Mesendoderm (in vitro differentiated cells): Measurements from ENCODE around the gene EXOC1L. TPM values are rescaled to one million over a fixed set of nuclear protein-coding genes. Genes with fewer than 3 reads are reported as not detected.
A peak's percentile ranks its signal among the peaks of the same experiment; 100 is the strongest.

Source experiments
- DNase-seq: peaks from one replicate; pipeline ENCODE4 v3.0.0; 2013
- H2AK5ac ChIP-seq: 2 replicates; pipeline ENCODE4 v1.6.1; 2013; ENCODE audit warnings: low read length, inconsistent platforms
- H2BK120ac ChIP-seq: 2 replicates; pipeline ENCODE4 v1.6.1; 2013; ENCODE audit warnings: low read depth, mild to moderate bottlenecking, low read length, moderate library complexity, mixed read lengths
- H2BK15ac ChIP-seq: replicated peaks from 2 replicates; pipeline ENCODE4 v1.6.1; 2013; ENCODE audit warnings: low read depth, mild to moderate bottlenecking, moderate library complexity
- H2BK5ac ChIP-seq: 2 replicates; pipeline ENCODE4 v1.6.1; 2013; ENCODE audit warnings: low read length, inconsistent platforms
- H3K18ac ChIP-seq: 2 replicates; pipeline ENCODE4 v1.6.1; 2013; ENCODE audit warnings: mild to moderate bottlenecking, low read length, mixed read lengths
- H3K23ac ChIP-seq: one replicate; pipeline ENCODE4 v1.6.1; 2013; ENCODE audit warnings: low read length
- H3K27ac ChIP-seq: 2 replicates; pipeline ENCODE4 v1.5.1; 2013; ENCODE audit warnings: low read depth, mild to moderate bottlenecking, inconsistent platforms, low read length, moderate library complexity
- H3K27me3 ChIP-seq: 2 replicates; pipeline ENCODE4 v1.6.1; 2013; ENCODE audit warnings: low read length, control low read depth, mild to moderate bottlenecking, inconsistent platforms; ENCODE audit not compliant: insufficient read depth, poor library complexity
- H3K36me3 ChIP-seq: 2 replicates; pipeline ENCODE4 v1.6.1; 2013; ENCODE audit warnings: low read length, inconsistent platforms; ENCODE audit not compliant: control insufficient read depth, insufficient read depth
- H3K4ac ChIP-seq: one replicate; pipeline ENCODE4 v1.6.1; 2013; ENCODE audit warnings: low read depth, mild to moderate bottlenecking, low read length, moderate library complexity
- H3K4me1 ChIP-seq: 2 replicates; pipeline ENCODE4 v1.6.1; 2013; ENCODE audit warnings: low read depth, low read length, inconsistent platforms; ENCODE audit not compliant: control insufficient read depth
- H3K4me2 ChIP-seq: 2 replicates; pipeline ENCODE4 v1.6.1; 2013; ENCODE audit warnings: low read length
- H3K4me3 ChIP-seq: 2 replicates; pipeline ENCODE4 v1.5.1; 2013; ENCODE audit warnings: mild to moderate bottlenecking, low read length
- H3K56ac ChIP-seq: one replicate; pipeline ENCODE4 v1.6.1; 2013; ENCODE audit warnings: low read length
- H3K79me1 ChIP-seq: 2 replicates; pipeline ENCODE4 v1.6.1; 2013; ENCODE audit warnings: low read length, inconsistent platforms
- H3K79me2 ChIP-seq: 2 replicates; pipeline ENCODE4 v1.6.1; 2013; ENCODE audit warnings: mild to moderate bottlenecking, low read length; ENCODE audit not compliant: control insufficient read depth, insufficient read depth
- H3K9ac ChIP-seq: 2 replicates; pipeline ENCODE4 v1.6.1; 2013; ENCODE audit warnings: low read length, inconsistent platforms
- H4K5ac ChIP-seq: one replicate; pipeline ENCODE4 v1.6.1; 2013; ENCODE audit warnings: low read length
- H4K8ac ChIP-seq: one replicate; pipeline ENCODE4 v1.6.1; 2013; ENCODE audit warnings: low read depth, mild to moderate bottlenecking, control low read depth, low read length, moderate library complexity
- WGBS: extraction: QIAGEN DNeasy Blood & Tissue Kit; methylation state at CpG from one replicate; pipeline ENCODE4 v1.1.7; 2013; ENCODE audit warnings: low lambda C conversion rate, missing lambda C conversion rate; ENCODE audit not compliant: insufficient coverage; ENCODE audit errors: extremely low coverage; 5-methylcytosine and 5-hydroxymethylcytosine counted together
- small RNA-seq: library from polyadenylated mRNA; stranded (forward); fragments of <200 nt; extraction: miRNeasy Mini kit (QIAGEN cat#:217004); gene quantifications from one replicate; pipeline ENCODE3, GENCODE V24; 2013; ENCODE audit not compliant: insufficient read depth

EXOC1L gene

DNA sequence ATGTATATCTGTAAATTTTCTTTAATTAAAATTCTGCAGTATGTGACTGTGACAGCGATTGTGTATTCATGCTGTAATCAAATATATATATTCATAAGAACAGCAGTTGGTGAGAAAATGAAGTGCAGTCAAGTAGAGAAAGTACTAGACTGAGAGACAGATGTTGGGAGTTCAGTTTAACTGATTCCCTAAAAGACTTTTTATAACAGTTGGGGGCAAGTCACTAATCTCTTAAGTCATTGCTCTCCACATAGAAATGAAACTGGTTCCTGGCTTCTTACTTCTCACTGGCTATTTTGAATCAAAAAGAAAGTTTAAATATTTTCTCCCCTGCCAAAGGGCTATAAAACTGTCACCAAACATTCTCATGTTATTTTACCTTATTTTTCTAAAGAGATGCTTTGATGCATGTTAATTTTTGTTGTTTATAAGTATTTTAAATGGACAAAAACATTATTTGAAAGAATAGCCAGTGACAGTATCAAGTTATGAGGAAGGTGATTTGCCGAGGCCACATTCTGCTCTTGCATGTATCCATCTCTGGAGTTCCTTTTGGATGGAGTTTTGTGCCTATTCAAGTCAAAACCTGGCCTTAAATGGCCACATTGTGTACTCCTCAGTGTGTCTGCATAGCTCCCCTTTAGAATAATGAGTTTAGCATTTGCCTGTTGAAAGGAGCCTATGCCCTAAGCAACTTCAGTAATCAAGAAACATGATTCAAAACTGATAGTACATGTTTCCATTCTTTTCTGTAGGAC lies 64.7 kb downstream of the EXOC1L start:
- no peak overlapping the region for H3K9ac ChIP-seq
- H2BK120ac ChIP-seq, result no peak overlapping the region
- no peaks in the 10 kb centered on the region for H3K79me2 ChIP-seq
- H2BK5ac ChIP-seq, result no peak overlapping the region
- no peaks in the 10 kb centered on the region for H3K79me1 ChIP-seq
- no peaks in the 10 kb centered on the region for H3K36me3 ChIP-seq
- H2AK5ac ChIP-seq, result no peak overlapping the region
- H4K8ac ChIP-seq, result no peak overlapping the region
- no peak overlapping the region for H4K5ac ChIP-seq
- no peak overlapping the region for H3K27ac ChIP-seq
- no peak overlapping the region for H3K4ac ChIP-seq
- H3K23ac ChIP-seq, result no peak overlapping the region
- H3K27me3 ChIP-seq, result no peaks in the 10 kb centered on the region
- no peak overlapping the region for H2BK15ac ChIP-seq
- H3K4me3 ChIP-seq, result no peak overlapping the region
- H3K18ac ChIP-seq, result no peak overlapping the region
- WGBS, result no CpG with 5 or more reads among the region's 2 CpGs
- H3K56ac ChIP-seq, result no peak overlapping the region
- H3K4me2 ChIP-seq, result no peak overlapping the region
- no peaks in the 10 kb centered on the region for H3K4me1 ChIP-seq
- peak; percentile 27 for DNase-seq

DNA sequence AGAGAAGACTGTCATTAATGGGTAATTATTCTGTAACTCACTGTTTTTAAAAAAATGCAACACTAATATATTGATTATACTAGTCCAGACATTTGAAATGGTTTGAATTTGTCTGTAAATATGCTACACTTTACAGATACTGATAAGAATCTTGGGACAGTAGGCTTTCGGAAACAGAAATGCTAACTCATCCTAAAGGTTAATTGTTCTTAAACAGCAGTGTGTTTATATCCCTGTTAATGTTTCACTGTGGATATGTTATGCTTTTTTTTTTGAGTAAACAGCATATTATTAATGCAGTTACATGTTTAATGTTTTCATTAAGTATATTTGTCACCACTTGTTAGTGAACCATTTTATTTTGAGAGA lies 65.2 kb downstream of the EXOC1L start:
- no peak overlapping the region for H2AK5ac ChIP-seq
- no peak overlapping the region for H3K56ac ChIP-seq
- H3K27ac ChIP-seq, result no peak overlapping the region
- no peak overlapping the region for H2BK120ac ChIP-seq
- no peak overlapping the region for H2BK5ac ChIP-seq
- H3K9ac ChIP-seq, result no peak overlapping the region
- H2BK15ac ChIP-seq, result no peak overlapping the region
- DNase-seq, result no peak
- H3K4me1 ChIP-seq, result no peaks in the 10 kb centered on the region
- H3K4me2 ChIP-seq, result no peak overlapping the region
- H3K36me3 ChIP-seq, result no peaks in the 10 kb centered on the region
- no peaks in the 10 kb centered on the region for H3K27me3 ChIP-seq
- no peak overlapping the region for H3K4ac ChIP-seq
- no CpG with 5 or more reads among the region's 1 CpG for WGBS
- H3K79me1 ChIP-seq, result no peaks in the 10 kb centered on the region
- H4K5ac ChIP-seq, result no peak overlapping the region
- H3K79me2 ChIP-seq, result no peaks in the 10 kb centered on the region
- no peak overlapping the region for H4K8ac ChIP-seq
- H3K4me3 ChIP-seq, result no peak overlapping the region
- no peak overlapping the region for H3K18ac ChIP-seq
- H3K23ac ChIP-seq, result no peak overlapping the region

Small RNA genes lying within 50 kb of the gene (small RNA-seq; reads per million reads assigned to genes)
- gene RNU6-276P (not detected), gene RNU6-652P (not detected)
